Measurements from ENCODE around the gene MEF2D.

GRCh38 chr1:156431769-156432668 is 68.6 kb downstream of the MEF2D start:
- TF ChIP-seq CTCF (conservative IDR thresholded peaks at IDR 0.05; ENCODE audit: low read depth, low read length) (no peak), EZH2 (IDR thresholded peaks at IDR 0.05; ENCODE audit: low read length, unreplicated experiment) (no peak)
